ENCODE data around the gene SYNE3.
"Not testable (repeated sequence)": the region's sequence is repeated elsewhere in the genome, so short reads cannot be mapped to it uniquely, and the experiment has no call there.

SYNE3 gene

DNA sequence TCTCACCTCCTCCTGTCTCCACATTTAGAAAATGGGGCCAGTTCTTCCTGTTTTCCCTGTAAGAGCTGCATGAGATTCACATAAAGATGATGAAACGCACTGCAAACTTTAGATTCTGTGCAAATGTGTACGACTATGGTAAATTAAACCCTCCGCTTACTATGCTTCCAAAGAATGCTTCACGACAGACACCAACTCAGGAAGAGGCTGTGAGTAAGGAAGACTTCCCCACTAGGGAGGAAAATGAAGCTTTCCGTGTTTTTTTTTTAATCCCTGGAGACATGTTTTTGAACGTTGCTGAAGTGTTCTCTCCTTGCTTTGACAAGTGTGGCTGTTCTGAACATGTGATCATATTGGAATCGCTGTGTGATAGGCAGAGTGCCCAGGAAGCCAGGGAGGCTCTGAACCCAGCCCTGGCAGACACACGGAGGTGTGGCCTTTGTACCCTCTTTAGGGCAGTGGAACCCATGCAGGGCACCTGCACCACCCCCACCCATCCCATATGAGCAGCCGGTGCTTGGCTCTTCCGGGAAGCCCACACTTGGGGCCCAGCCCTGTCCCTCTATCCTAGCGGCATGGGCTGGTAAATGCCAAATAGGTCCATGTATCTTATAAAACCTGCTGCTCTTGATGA lies 7.5 kb upstream of the SYNE3 start:
- no peak for DNase-seq (ENCODE audit: low read depth)

- no peak for DNase-seq (ENCODE audit: low read depth)
Observed at GRCh38 chr14:95523051-95523814, 6.8 kb upstream of the SYNE3 start.

- no peak for DNase-seq (ENCODE audit: low read depth)
Observed at GRCh38 chr14:95522556-95522955, 6.1 kb upstream of the SYNE3 start.

DNA sequence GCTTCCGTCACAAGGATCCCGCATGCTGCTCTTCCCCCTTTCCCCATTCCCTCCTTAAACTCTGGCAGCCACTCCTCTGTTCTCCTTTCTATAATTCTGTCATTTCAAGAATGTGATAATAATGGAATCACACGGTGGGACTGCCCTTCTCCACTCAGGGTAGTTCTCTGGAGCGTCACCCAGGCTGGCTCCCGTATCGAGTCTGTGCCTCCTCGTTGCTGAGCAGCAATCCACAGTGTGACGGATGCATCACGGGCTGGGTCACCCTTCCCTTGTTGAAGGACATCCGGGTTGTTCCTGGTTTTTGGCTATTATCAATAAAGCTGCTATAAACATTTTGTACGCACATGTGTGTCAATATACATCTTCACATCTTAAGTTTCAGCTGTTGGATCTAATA lies 5.7 kb upstream of the SYNE3 start:
- DNase-seq (ENCODE audit: low read depth) = no peak

DNA sequence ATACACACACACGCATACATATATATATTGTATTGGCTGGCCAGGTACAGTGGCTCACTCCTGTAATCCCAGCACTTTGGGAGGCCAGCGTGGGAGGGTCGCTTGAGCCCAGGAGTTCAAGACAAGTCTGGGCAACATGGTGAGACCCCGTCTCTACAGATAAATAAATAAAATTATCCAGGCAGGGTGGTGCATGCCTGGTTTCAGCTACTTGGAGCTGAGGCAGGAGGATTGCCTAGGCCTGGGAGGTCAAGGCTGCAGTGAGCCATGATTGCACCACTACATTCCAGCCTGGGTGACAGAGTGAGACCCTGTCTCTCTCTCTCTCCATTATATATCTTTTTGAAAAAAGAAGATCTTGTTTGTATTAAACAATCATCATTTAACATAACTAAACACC lies 4.6 kb upstream of the SYNE3 start:
- DNase-seq (ENCODE audit: low read depth) = no peak

GRCh38 chr14:95520346-95520745 lies 3.9 kb upstream of the SYNE3 start:
- DNase-seq (ENCODE audit: low read depth) = no peak

- peak; percentile 53 for DNase-seq (ENCODE audit: low read depth)
Observed at GRCh38 chr14:95519699-95520098, 3.2 kb upstream of the SYNE3 start.

DNA sequence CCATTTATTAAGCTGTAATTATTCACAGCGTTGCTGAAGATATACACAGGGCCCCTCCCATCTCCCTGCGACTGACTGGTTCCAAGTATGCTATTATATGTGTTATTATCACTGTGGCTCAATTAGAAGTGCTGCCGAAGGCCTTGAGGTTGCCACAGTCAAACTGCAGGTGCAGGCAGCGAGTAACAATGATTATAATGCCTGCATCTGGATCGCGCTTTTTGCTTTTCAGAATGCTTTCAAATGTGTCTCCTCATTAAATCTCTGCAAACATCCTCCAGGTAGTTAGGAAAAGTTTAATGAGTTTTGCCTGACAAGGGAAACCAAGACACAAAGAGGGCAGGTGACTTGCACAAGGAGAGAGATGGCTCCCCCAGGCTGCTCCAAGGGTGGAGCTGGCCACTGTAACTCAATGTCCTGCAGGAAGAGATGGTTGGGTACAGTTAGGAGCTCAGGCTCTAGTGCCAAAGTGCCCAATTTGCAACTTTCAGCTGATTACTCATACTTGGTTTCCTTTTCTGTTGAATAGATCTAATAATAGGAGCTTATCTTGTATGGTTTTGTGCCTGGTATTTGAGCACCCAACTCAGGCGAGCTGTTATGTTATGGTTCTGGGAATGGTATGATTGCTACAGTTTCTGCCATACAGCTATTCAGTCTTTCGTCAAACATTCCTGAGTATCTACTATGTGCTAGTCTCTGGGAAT lies 1.7 kb upstream of the SYNE3 start:
- DNase-seq (ENCODE audit: low read depth) = no peak

DNA sequence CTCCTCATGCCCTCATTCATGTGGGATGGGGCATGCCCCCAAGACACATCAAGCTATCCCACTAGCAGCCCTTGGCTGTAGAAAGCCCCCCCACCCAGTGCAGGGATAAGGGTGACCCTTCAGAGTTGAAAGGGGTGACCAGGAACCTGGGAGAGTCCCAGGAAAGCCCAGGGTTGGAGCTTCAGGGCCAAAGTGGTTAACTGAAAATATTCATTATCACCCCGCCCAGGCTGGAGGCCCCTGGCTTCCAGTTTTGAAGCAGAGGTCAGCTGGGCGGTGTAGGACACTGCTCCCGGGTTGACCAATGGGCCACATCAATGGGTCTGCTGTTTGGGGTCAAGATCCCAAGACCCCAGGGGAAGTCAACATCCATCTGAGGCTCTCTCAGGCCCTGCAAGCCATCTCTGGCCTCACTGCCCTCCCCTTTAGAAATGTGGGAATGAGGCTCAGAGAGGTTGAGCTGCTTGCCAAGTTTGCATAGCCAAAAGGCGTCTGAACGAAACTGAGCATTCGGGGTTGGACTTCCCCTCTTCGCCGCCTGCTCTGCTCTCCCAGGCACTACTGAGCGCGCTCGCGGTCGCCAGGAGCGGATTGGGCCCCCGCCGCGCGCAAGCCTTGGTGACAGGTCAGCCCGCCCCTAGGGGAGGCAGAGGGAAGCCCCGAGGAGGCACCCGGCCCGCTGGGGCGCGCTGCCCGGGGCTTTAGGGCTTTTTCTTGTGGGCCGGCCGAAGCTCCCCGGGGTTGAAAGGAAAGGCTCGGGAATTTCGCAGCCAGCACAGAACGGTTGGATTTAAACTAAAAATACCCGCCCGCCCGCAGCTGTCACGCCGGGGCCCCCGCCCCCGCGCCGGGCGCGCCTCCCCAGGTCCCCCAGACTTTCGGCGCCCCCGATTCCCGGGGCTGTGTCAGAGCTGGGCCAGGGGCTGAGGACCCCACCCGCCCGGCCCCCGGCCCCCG lies 576 bp downstream of the SYNE3 start:
- peak; percentile 73 for DNase-seq (ENCODE audit: low read depth)

DNA sequence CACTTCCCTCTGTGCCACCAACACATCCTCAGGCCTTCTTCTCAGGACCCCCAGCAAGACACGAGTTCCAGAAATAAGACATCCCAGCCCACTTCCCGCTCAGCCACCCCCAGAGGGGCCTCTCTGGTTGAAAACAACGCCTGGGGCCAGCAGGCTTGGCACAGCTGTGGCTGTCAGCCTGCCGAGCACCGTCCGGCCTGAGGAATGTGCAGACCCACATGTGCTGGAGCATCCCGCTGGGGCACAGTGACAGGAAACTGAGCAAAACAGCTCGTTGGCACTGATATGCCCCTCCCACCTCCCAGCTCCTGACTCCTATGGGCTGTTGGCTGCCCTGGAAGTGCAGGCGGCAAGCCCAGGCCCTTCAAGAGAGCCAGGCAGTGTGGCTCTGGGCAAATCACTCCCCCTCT lies 1.4 kb downstream of the SYNE3 start:
- no peak for DNase-seq (ENCODE audit: low read depth)

DNA sequence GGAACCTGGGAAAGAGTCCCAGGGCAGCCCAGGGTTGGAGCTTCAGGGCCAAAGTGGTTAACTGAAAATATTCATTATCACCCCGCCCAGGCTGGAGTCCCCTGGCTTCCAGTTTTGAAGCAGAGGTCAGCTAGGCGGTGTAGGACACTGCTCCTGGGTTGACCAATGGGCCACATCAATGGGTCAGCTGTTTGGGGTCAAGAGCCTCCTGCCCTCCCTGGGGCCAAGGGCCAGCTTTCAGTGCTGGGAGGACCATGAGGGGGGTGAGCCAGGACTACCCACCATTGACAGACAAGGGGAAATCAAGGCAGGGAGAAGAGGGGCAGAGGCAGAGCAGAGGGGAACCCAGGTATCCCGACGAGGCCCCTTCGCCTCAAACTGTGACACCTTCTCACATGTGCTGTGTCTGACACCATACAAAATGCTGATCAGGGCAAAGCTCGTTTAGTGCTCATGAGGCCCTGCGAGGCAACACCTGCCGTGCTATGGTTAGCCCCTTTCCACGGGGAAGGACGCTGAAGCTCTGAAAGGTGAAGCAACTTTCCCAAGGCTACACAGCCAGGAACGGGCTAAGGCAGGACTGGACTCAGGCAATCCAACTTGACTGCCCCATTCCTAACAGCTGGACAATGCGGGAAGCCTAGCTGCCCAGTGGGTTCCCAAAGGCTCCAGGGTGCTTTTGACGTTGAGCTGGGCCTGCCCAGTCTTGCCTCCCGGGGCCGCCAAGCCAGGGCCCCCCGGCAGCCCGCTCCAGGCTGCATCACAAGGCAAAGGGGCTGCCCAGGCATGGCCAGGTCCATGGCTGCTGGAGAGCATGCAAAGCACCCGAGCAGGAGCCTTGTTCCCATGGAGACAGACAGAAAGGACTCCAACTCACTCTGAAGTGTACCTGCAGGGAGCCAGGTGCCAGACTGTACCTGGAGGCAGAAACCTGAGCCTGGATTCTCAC lies 2.0 kb downstream of the SYNE3 start:
- no peak for DNase-seq (ENCODE audit: low read depth)

- no peak for DNase-seq (ENCODE audit: low read depth)
Observed at GRCh38 chr14:95513291-95513690, 3.2 kb downstream of the SYNE3 start.

DNA sequence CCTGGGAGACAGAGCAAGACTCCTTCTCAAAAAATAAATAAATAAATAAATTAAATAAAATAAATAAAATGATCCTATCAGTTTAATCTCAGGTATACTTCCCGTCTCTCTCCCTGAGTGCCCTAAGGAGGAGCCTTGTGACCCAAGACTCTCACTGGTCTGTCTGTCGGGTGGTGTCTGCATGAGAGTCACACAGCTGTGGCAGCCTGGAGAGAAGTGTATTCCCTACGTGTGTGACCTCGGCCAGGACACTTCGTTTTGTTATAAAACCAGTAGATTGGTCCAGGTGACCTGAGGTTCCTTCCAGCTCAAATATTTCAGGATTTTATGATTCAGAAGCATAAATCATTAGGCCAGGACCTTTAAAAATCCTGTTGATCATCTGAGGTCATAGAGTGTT lies 4.8 kb downstream of the SYNE3 start:
- DNase-seq (ENCODE audit: low read depth) = no peak

DNA sequence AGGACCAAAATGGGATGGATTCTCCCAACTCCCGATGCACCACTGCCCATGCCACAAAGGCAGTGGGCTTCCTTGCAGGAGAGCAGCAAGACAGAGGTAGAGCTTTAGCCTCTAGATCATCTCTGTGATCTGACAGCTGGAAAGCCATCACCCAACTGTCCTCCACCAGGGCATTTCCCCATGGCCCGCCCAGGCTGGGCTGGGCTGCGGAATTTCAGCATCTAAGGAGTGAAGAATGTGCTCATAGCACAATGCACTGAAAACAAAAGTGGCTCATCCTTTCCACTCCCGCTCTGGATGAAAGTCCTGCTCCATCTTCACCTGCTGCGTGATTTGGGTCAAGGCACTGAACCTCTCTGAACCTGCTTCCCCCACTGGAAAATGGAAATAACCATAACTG lies 5.6 kb downstream of the SYNE3 start:
- DNase-seq (ENCODE audit: low read depth) = no peak

DNA sequence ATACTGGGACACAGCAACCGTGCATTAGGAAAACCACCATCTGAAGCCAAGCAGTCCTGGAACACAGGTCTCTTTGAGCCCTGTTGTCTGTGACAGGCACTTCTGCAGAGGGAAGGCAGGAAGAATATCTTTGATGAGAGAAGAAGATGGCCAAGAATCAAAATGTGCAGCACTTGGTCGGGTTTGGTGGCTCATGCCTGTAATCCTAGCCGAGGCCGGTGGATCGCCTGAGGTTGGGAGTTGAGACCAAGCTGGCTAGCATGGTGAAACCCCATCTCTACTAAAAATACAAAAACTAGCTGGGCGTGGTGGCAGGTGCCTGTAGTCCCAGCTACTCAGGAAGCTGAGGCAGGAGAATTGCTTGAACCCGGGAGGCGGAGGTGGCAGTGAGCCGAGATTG lies 6.1 kb downstream of the SYNE3 start:
- DNase-seq (ENCODE audit: low read depth) = not testable (repeated sequence)

GRCh38 chr14:95509495-95509894 lies 7.0 kb downstream of the SYNE3 start:
- no peak for DNase-seq (ENCODE audit: low read depth)

DNA sequence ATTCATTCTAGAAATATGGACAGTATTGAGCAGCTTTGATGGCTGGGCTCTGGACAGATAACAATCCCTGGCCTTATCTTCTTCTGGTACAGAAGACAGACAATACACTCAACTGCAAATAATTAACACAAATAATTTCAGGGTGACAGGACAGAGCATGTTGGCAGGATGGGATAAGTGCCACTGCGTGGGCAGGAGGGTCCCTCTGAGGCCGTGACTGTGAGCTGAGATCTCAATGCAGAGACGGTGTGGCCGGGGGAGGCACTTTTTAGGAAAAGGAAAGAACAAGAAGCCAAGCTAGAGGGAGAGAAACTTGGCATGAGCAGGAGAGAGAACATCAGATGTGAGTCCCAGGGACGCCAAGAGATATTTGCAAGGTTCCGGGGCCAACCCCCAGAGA lies 8.1 kb downstream of the SYNE3 start:
- DNase-seq (ENCODE audit: low read depth) = no peak

GRCh38 chr14:95507701-95508103 lies 8.7 kb downstream of the SYNE3 start:
- DNase-seq (ENCODE audit: low read depth) = no peak

- no peak for DNase-seq (ENCODE audit: low read depth)
Observed at GRCh38 chr14:95507174-95507573, 9.3 kb downstream of the SYNE3 start.

DNA sequence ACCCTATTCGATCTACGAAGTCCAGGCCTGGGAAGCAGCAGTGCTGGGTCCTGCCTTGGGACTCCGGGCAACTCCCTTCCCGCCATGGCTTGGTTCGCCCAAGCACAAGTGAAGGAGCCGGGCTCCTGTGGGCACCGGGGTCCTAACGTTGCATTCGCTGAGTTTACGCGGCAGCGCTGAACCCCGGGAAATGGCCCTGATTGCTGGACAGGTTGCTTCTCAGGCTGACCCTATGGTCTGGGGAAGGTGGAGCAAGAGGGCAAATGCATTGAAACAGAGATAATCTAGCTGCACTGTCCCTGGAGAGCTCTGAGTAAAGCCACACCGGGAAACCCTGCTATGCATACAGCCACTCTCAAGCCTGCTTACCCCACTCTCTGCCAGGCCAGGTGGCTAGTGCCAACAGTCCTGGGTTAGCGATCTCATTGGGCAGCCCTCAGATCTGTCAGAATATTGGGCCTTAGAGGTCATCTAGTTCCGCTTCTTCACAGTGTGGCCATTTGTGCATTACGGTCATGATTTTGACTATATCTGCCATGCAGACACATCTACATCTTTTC lies 11.3 kb downstream of the SYNE3 start:
- DNase-seq (ENCODE audit: low read depth) = no peak

Data from T follicular helper cell (primary cell).